GM12878 (cell line): ENCODE measurements around the gene FAM193B. TPM values are rescaled to one million over a fixed set of nuclear protein-coding genes. Genes with fewer than 3 reads are reported as not detected.
A peak's percentile ranks its signal among the peaks of the same experiment; 100 is the strongest.

Source experiments
- ATAC-seq: fragments of 200-7000 bp; cut with Tn5 transposase; 3 replicates; pipeline ENCODE4 v1.9.1; 2020; ENCODE audit warnings: mild to moderate bottlenecking, moderate library complexity
- BruUV-seq: library from RNA; stranded (reverse); fragments of 400-500 nt; replicated peaks from 2 replicates; lab custom pipeline; 2021; lab: Mats Ljungman, UMichigan
- CTCF ChIA-PET: fragments of 300-600 bp; sonication (Branson Sonifier 250); formaldehyde crosslinking; extraction: SDS; loops from one replicate; lab custom pipeline; 2021; ENCODE audit warnings: inconsistent platforms; lab: Yijun Ruan, JAX
- POLR2A ChIA-PET: fragments of 350-600 bp; formaldehyde crosslinking; extraction: SDS; loops from one replicate; lab custom pipeline; 2021; ENCODE audit warnings: inconsistent platforms; lab: Charles Lee
- RAD21 ChIA-PET: fragments of 300-600 bp; sonication (Branson Sonifier 250); formaldehyde crosslinking; loops from one replicate; lab custom pipeline; 2023; ENCODE audit warnings: antibody characterized with exemption; ENCODE audit not compliant: unreplicated experiment; lab: Charles Lee
- SMC1A ChIA-PET: fragments of 300-600 bp; sonication (Branson Sonifier 250); formaldehyde crosslinking; loops from one replicate; lab custom pipeline; 2023; ENCODE audit not compliant: unreplicated experiment, uncharacterized antibody; lab: Charles Lee
- DNase-seq: peaks from one replicate; pipeline ENCODE4 v3.0.0-alpha.2; 2011; ENCODE audit warnings: low read depth, low spot score
- FAIRE-seq: peaks from 3 replicates; lab custom pipeline; 2011; peaks lifted over from hg19 to GRCh38; lab: Jason Lieb, UNC
- H2AFZ ChIP-seq: 2 replicates; pipeline ENCODE4 v1.6.0; 2011; ENCODE audit warnings: low read depth, low read length, control low read depth; ENCODE audit not compliant: control insufficient read depth
- H3K27ac ChIP-seq: 2 replicates; pipeline ENCODE4 v1.5.1; 2011; ENCODE audit warnings: control low read depth; ENCODE audit not compliant: control insufficient read depth, insufficient read depth
- H3K27me3 ChIP-seq, 2 experiments: replicated peaks in 1 of 2; 2 replicates each; pipeline versions ENCODE4 v1.6.0 to v1.6.1; 2011; ENCODE audit warnings: low read length in 1 of 2; ENCODE audit not compliant: control insufficient read depth in 2 of 2, insufficient read depth in 2 of 2
- H3K36me3 ChIP-seq, 2 experiments: 2 replicates each; pipeline ENCODE4 v1.5.1; 2011; ENCODE audit warnings: low read length in 1 of 2; ENCODE audit not compliant: control insufficient read depth in 2 of 2, insufficient read depth in 2 of 2
- H3K4me1 ChIP-seq: 2 replicates; pipeline ENCODE4 v1.6.1; 2011; ENCODE audit warnings: mild to moderate bottlenecking, low read length, moderate library complexity, mixed read lengths; ENCODE audit not compliant: control insufficient read depth, insufficient read depth
- H3K4me2 ChIP-seq: 2 replicates; pipeline ENCODE4 v1.6.0; 2011; ENCODE audit warnings: control low read depth; ENCODE audit not compliant: control insufficient read depth, insufficient read depth
- H3K4me3 ChIP-seq: fragments of 200-600 bp; sonication (generic); 2 replicates; pipeline ENCODE4 v1.5.1; 2016
- H3K79me2 ChIP-seq: 2 replicates; pipeline ENCODE4 v1.6.0; 2011; ENCODE audit warnings: low read length; ENCODE audit not compliant: control insufficient read depth, insufficient read depth
- H3K9ac ChIP-seq: 2 replicates; pipeline ENCODE4 v1.8.0; 2011; ENCODE audit warnings: low read length, control low read depth, mixed read lengths; ENCODE audit not compliant: control insufficient read depth, insufficient read depth
- H3K9me3 ChIP-seq: replicated peaks from 3 replicates; pipeline ENCODE4 v1.5.1; 2011; ENCODE audit warnings: mild to moderate bottlenecking, low read length; ENCODE audit not compliant: control insufficient read depth, insufficient read depth
- H4K20me1 ChIP-seq: 2 replicates; pipeline ENCODE4 v1.6.0; 2011; ENCODE audit not compliant: control insufficient read depth, insufficient read depth
- BCL3 ChIP-seq: IDR thresholded peaks from 2 replicates; pipeline ENCODE4 v1.6.1; 2011; ENCODE audit warnings: borderline replicate concordance, low read depth, mild to moderate bottlenecking, moderate library complexity, low read length; ENCODE audit not compliant: insufficient read depth, poor library complexity, severe bottlenecking
- MYC ChIP-seq: IDR thresholded peaks from 2 replicates; pipeline ENCODE4 v1.6.1; 2011; ENCODE audit warnings: mild to moderate bottlenecking, low read length, moderate library complexity, inconsistent platforms; ENCODE audit not compliant: insufficient read depth, insufficient replicate concordance, insufficient read length, severe bottlenecking
- SIX5 ChIP-seq: IDR thresholded peaks from 2 replicates; pipeline ENCODE4 v1.6.1; 2011; ENCODE audit warnings: mild to moderate bottlenecking, low read depth, low read length, moderate library complexity; ENCODE audit not compliant: severe bottlenecking
- SMAD5 ChIP-seq: IDR thresholded peaks from 2 replicates; pipeline ENCODE4 v1.6.1; 2016; ENCODE audit warnings: antibody characterized with exemption, low read depth
- TBL1XR1 ChIP-seq: IDR thresholded peaks from 2 replicates; pipeline ENCODE4 v1.6.1; 2012; ENCODE audit warnings: low read depth, low read length, improper control_type of control experiment
- ZBTB33 ChIP-seq: fragments of 450-650 bp; IDR thresholded peaks from 2 replicates; pipeline ENCODE4 v1.6.1; 2017; ENCODE audit warnings: mild to moderate bottlenecking
- ZBTB40 ChIP-seq: fragments of 450-650 bp; IDR thresholded peaks from 2 replicates; pipeline ENCODE4 v1.6.1; 2016; ENCODE audit warnings: mild to moderate bottlenecking, moderate library complexity, borderline replicate concordance
- ZNF687 ChIP-seq: fragments of 450-650 bp; IDR thresholded peaks from 2 replicates; pipeline ENCODE4 v1.6.1; 2017; ENCODE audit warnings: mild to moderate bottlenecking, moderate library complexity
- WGBS: methylation state at CpG from one replicate; pipeline ENCODE4 v1.1.6; 2016; ENCODE audit warnings: low lambda C conversion rate; ENCODE audit not compliant: insufficient replicate concordance, insufficient coverage; ENCODE audit errors: missing lambda C conversion rate; 5-methylcytosine and 5-hydroxymethylcytosine counted together
- in situ Hi-C: fragments of 300-500 bp; cut with MboI; formaldehyde crosslinking; loops from 9 replicates; pipeline ENCODE4 v1.14.3; 2018; ENCODE audit warnings: mixed read lengths
- intact Hi-C: fragments of 100-400 bp; cut with micrococcal nuclease; formaldehyde crosslinking; loops from one replicate; pipeline ENCODE4 v1.14.2; 2022; ENCODE audit not compliant: unreplicated experiment
- polyA plus RNA-seq, 11 experiments: library from polyadenylated mRNA; depleted of rRNA in 4 of 11; unstranded in 6 of 11; stranded (reverse) in 5 of 11; fragments of >200 nt; fragmentation: Nextera tagmentation in 4 of 11; fragmentation: Illumina TruSeq in 1 of 11; extraction: Ambion mirVana in 4 of 11; extraction: Trizol in 1 of 11; gene quantifications; 1 replicate in 1 of 11; 2 replicates in 10 of 11; pipeline versions ENCODE4 v1.2.1 to v1.2.3, GENCODE V29; 2011 to 2016; ENCODE audit warnings: inconsistent platforms in 2 of 11, missing spikeins in 2 of 11, low read depth in 1 of 11
- total RNA-seq, 4 experiments: library from RNA; depleted of rRNA in 3 of 4; stranded (reverse); fragments of >200 nt in 3 of 4; fragmentation: Illumina TruSeq in 1 of 4; extraction: Trizol in 1 of 4; gene quantifications; 2 replicates each; pipeline versions ENCODE4 v1.2.1 to v1.2.3, GENCODE V29; 2013 to 2021

Gene FAM193B
- total and polyA plus RNA-seq, 10 of the 15 experiments (the other 5 are each of a cell fraction or from before 2014, with no cell fraction given) = 3.3 to 47.0 (median 25.1) TPM

GRCh38 chr5:177497292-177498012 is 56.9 kb downstream of the FAM193B start, which contains the start of gene PDLIM7:
Gene PDLIM7 (minus strand): TSS chr5:177497604. CDS start chr5:177496512, 1,092 bp downstream.
- BruUV-seq = TSS peak; percentile 54
- RAD21 ChIA-PET = interaction anchor here (0.7 to 1.8 kb wide), 10 partner anchors 10 to 108 kb away, joined by 3 to 17 read pairs (median 6); no protein-coding TSS in a partner anchor
- ATAC-seq = peak; percentile 81
- TF ChIP-seq MYC = no peak
- no peak; the same call in 1 of the 2 replicates for TF ChIP-seq ZNF687
- TF ChIP-seq ZBTB40 = no peak
- no peak for TF ChIP-seq BCL3
- peak; percentile 73; the same call in 1 of the 2 replicates for TF ChIP-seq SMAD5
- no peak for TF ChIP-seq ZBTB33
- TF ChIP-seq SIX5 = no peak
- no peak for TF ChIP-seq TBL1XR1

More at GRCh38 chr5:177497292-177498012, 56.9 kb downstream of the FAM193B start, which contains the start of gene PDLIM7:
- ChIA-PET SMC1A (interaction anchor here (0.7 to 2.2 kb wide), 10 partner anchors 11 to 962 kb away, joined by 3 to 10 read pairs (median 4); no protein-coding TSS in a partner anchor), CTCF (interaction anchor here (0.7 to 4.9 kb wide), 12 partner anchors 9 to 188 kb away, joined by 3 to 24 read pairs (median 5); partner anchors contain the start of genes DOK3 and F12), POLR2A (interaction anchor here (0.5 to 4.2 kb wide), 13 partner anchors 11 to 345 kb away, joined by 3 to 19 read pairs (median 4); partner anchors contain the start of genes DOK3 and GRK6)
- Histone ChIP-seq H3K4me1 (peaks cover 42% of the 10 kb centered on the region), H3K9me3 (no peaks in the 10 kb centered on the region), H2AFZ (peak within 1 kb of the TSS; percentile 76), H3K4me3 (peak within 1 kb of the TSS; percentile 86), H3K79me2 (peaks cover 6% of the 10 kb centered on the region), H3K27me3 (no peaks in the 10 kb centered on the region; a peak in 1 of 4 replicates), H3K4me2 (peak within 1 kb of the TSS; percentile 90), H3K27ac (peak within 1 kb of the TSS; percentile 74), H3K36me3 (no peaks in the 10 kb centered on the region; a peak in 1 of 4 replicates), H3K9ac (peak within 1 kb of the TSS; percentile 68), H4K20me1 (no peaks in the 10 kb centered on the region)
- WGBS = 1% methylated on average over 54 of the region's 73 CpGs
- DNase-seq = peak; percentile 77
- intact Hi-C loops (loop anchor here (1.0 kb wide), 1 partner anchor 40 kb away; no protein-coding TSS in a partner anchor), in situ Hi-C loops (no loop called here)
- FAIRE-seq = peak; percentile 98
